Stomach (tissue), 4 donors: Measurements from ENCODE around the gene TRAPPC3.

Source experiments
- CTCF ChIP-seq, 7 experiments: fragments of 450-650 bp in 4 of 7; fragments of 200-600 bp in 3 of 7; sonication (generic) in 3 of 7; IDR thresholded peaks; one replicate each; pipeline ENCODE4 v1.5.1; 2016 to 2019; ENCODE audit warnings: antibody characterized with exemption in 7 of 7, control low read depth in 2 of 7, mild to moderate bottlenecking in 1 of 7
- EP300 ChIP-seq: sonication (generic); formaldehyde crosslinking; IDR thresholded peaks from one replicate; pipeline ENCODE4 v1.6.1; 2017; ENCODE audit warnings: antibody characterized with exemption
- POLR2A ChIP-seq, 4 donors: fragments of 450-650 bp; IDR thresholded peaks; one replicate each; pipeline ENCODE4 v1.6.1; 2016; ENCODE audit warnings: antibody characterized with exemption in 4 of 4, control low read depth in 2 of 4, mild to moderate bottlenecking in 1 of 4, moderate library complexity in 1 of 4
- POLR2AphosphoS5 ChIP-seq, 3 donors: sonication (generic); formaldehyde crosslinking; IDR thresholded peaks; one replicate each; pipeline ENCODE4 v1.6.1; 2016; ENCODE audit warnings: antibody characterized with exemption in 3 of 3

GRCh38 chr1:36159614-36160387 is 10.5 kb upstream of the TRAPPC3 start:
- TF ChIP-seq CTCF (IDR thresholded peaks at IDR 0.05) (no peak), EP300 (no peak), POLR2A (IDR thresholded peaks at IDR 0.05) (no peak), POLR2AphosphoS5 (IDR thresholded peaks at IDR 0.05) (no peak)
